Breast epithelium (tissue), 4 donors: ENCODE results near the gene HSDL1. TPM values are rescaled to one million over a fixed set of nuclear protein-coding genes. Genes with fewer than 3 reads are reported as not detected.

Experiments
- DNase-seq, 2 donors: peaks; one replicate each; pipeline ENCODE4 v3.0.0-alpha.2; 2019; ENCODE audit warnings: low spot score in 2 of 2
- H3K27ac ChIP-seq, 2 donors: fragments of 200-600 bp; sonication (generic) in 1 of 2; one replicate each; pipeline ENCODE4 v1.5.1; 2016 to 2019; ENCODE audit warnings: mild to moderate bottlenecking in 1 of 2
- H3K27me3 ChIP-seq, 2 donors: fragments of 200-600 bp; sonication (generic) in 1 of 2; one replicate each; pipeline versions ENCODE4 v1.5.1 to v1.6.0; 2017 to 2019; ENCODE audit warnings: control low read depth in 1 of 2, mild to moderate bottlenecking in 1 of 2
- H3K36me3 ChIP-seq: fragments of 200-600 bp; one replicate; pipeline ENCODE4 v1.5.1; 2019
- H3K4me1 ChIP-seq, 2 donors: fragments of 200-600 bp; sonication (generic); one replicate each; pipeline ENCODE4 v1.5.1; 2016 to 2019; ENCODE audit warnings: control low read depth in 1 of 2
- H3K4me3 ChIP-seq, 3 donors: fragments of 200-600 bp; sonication (generic); 1 replicate in 2 of 3; 2 replicates in 1 of 3; pipeline ENCODE4 v1.5.1; 2016 to 2019; ENCODE audit warnings: mild to moderate bottlenecking in 3 of 3, moderate library complexity in 2 of 3
- H3K9me3 ChIP-seq, 2 donors: fragments of 200-600 bp; sonication (generic) in 1 of 2; one replicate each; pipeline ENCODE4 v1.5.1; 2016 to 2019; ENCODE audit warnings: control low read depth in 1 of 2
- POLR2A ChIP-seq: fragments of 450-650 bp; IDR thresholded peaks from one replicate; pipeline ENCODE4 v1.6.1; 2016; ENCODE audit warnings: antibody characterized with exemption, mild to moderate bottlenecking, moderate library complexity
- POLR2AphosphoS5 ChIP-seq, 3 donors: sonication (generic); formaldehyde crosslinking; IDR thresholded peaks; one replicate each; pipeline ENCODE4 v1.6.1; 2017; ENCODE audit warnings: antibody characterized with exemption in 3 of 3
- intact Hi-C: fragments of 100-400 bp; cut with DNase I; formaldehyde crosslinking; loops from one replicate; pipeline ENCODE4 v1.15.1; 2023; ENCODE audit warnings: low total_unique reads
- total RNA-seq, 3 donors: library from RNA; depleted of rRNA; stranded (reverse); fragments of >200 nt; gene quantifications; one replicate each; pipeline ENCODE4 v1.1.0, GENCODE V29; 2016
- TF ChIP-seq, protein P1 (sequence below), 3 donors: fragments of 450-650 bp; IDR thresholded peaks; one replicate each; pipeline ENCODE4 v1.5.1; 2016 to 2017; ENCODE audit warnings: antibody characterized with exemption in 3 of 3, mild to moderate bottlenecking in 3 of 3, moderate library complexity in 3 of 3

The HSDL1 gene
- total RNA-seq, 3 donors from 2014 or later, result 17.0 to 25.8 (median 21.0) TPM

GRCh38 chr16:84087001-84087400 lies 58.0 kb downstream of the HSDL1 start:
- TF ChIP-seq POLR2A (no peak), POLR2AphosphoS5 (IDR thresholded peaks at IDR 0.05) (no peak)
- TF ChIP-seq, protein P1, sequence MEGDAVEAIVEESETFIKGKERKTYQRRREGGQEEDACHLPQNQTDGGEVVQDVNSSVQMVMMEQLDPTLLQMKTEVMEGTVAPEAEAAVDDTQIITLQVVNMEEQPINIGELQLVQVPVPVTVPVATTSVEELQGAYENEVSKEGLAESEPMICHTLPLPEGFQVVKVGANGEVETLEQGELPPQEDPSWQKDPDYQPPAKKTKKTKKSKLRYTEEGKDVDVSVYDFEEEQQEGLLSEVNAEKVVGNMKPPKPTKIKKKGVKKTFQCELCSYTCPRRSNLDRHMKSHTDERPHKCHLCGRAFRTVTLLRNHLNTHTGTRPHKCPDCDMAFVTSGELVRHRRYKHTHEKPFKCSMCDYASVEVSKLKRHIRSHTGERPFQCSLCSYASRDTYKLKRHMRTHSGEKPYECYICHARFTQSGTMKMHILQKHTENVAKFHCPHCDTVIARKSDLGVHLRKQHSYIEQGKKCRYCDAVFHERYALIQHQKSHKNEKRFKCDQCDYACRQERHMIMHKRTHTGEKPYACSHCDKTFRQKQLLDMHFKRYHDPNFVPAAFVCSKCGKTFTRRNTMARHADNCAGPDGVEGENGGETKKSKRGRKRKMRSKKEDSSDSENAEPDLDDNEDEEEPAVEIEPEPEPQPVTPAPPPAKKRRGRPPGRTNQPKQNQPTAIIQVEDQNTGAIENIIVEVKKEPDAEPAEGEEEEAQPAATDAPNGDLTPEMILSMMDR (IDR thresholded peaks at IDR 0.05), result no peak
- no peaks in the 10 kb centered on the region for H3K27me3 ChIP-seq
- DNase-seq, result no peak
- no peak overlapping the region for H3K27ac ChIP-seq
- H3K9me3 ChIP-seq, result no peaks in the 10 kb centered on the region
- H3K4me3 ChIP-seq, result no peak overlapping the region
- no peaks in the 10 kb centered on the region for H3K4me1 ChIP-seq
- H3K36me3 ChIP-seq, result peaks cover 1% of the 10 kb centered on the region
- intact Hi-C loops, result loop anchor here (10.0 kb wide), 1 partner anchor 98 kb away; the partner anchor contains the start of gene TAF1C

DNA sequence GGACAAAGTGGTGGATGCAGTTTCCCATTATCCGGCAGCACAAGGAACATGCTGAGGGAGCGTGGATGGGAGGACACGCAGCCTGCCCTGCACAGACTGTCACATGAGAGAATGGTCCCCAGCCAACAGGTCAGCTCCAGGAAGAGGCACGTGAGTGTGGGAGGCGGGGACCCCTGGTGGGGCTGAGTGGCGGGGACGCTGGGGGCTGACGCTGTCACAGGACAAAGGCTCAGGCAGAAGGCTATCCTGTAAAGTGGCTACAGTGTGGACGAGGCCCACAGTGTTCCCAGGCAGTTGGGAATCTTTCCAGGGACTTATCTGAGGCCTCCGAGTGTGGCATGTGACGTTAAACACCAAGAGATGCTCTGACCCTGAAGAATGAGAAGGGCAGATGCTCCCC lies 58.6 kb downstream of the HSDL1 start:
- Histone ChIP-seq H3K27ac (no peak overlapping the region), H3K36me3 (no peaks in the 10 kb centered on the region), H3K4me1 (no peaks in the 10 kb centered on the region), H3K9me3 (no peaks in the 10 kb centered on the region), H3K27me3 (no peaks in the 10 kb centered on the region), H3K4me3 (no peak overlapping the region)
- DNase-seq, result no peak
- TF ChIP-seq POLR2AphosphoS5 (IDR thresholded peaks at IDR 0.05), result no peak
- TF ChIP-seq, protein P1 (IDR thresholded peaks at IDR 0.05), result no peak
- no peak for TF ChIP-seq POLR2A
- intact Hi-C loops, result loop anchor here (10.0 kb wide), 1 partner anchor 98 kb away; the partner anchor contains the start of gene TAF1C

DNA sequence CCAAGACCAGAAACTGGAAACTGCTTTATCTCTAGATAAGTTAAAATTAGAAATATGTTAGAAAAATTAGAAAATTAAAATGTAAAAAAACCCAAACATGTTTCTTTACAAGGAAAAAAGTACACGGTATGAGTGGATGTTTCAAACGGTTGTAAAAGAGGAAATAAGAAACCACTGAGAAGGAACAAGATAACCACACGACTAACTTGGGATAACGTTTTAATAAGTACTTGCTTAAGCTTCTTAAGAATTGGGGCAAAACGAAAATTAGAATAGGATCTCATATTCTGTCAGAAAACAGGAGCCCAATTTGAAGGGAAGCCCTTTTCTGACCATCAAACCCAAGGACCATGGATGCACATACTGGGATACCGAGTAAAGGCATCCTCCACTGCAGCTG lies 59.2 kb downstream of the HSDL1 start:
- Histone ChIP-seq H3K36me3 (no peaks in the 10 kb centered on the region), H3K4me1 (no peaks in the 10 kb centered on the region), H3K27ac (no peak overlapping the region), H3K4me3 (no peak overlapping the region), H3K27me3 (no peaks in the 10 kb centered on the region), H3K9me3 (no peaks in the 10 kb centered on the region)
- intact Hi-C loops, result loop anchor here (10.0 kb wide), 1 partner anchor 99 kb away; the partner anchor contains the start of gene TAF1C
- TF ChIP-seq POLR2A (no peak), POLR2AphosphoS5 (IDR thresholded peaks at IDR 0.05) (no peak)
- TF ChIP-seq, protein P1 (IDR thresholded peaks at IDR 0.05), result no peak
- no peak for DNase-seq

- Histone ChIP-seq H3K27me3 (no peaks in the 10 kb centered on the region), H3K9me3 (no peaks in the 10 kb centered on the region), H3K27ac (no peak overlapping the region), H3K36me3 (no peaks in the 10 kb centered on the region), H3K4me3 (no peak overlapping the region), H3K4me1 (no peaks in the 10 kb centered on the region)
- intact Hi-C loops, result loop anchor here (10.0 kb wide), 1 partner anchor 100 kb away; the partner anchor contains the start of gene TAF1C
- TF ChIP-seq POLR2A (no peak), POLR2AphosphoS5 (IDR thresholded peaks at IDR 0.05) (no peak)
- TF ChIP-seq, protein P1 (IDR thresholded peaks at IDR 0.05), result no peak
- DNase-seq, result no peak
Measured at GRCh38 chr16:84085271-84085667, 59.7 kb downstream of the HSDL1 start.

- DNase-seq, result peak; percentile 43 to 71
Measured at GRCh38 chr16:84084570-84085270, 60.3 kb downstream of the HSDL1 start.

More at GRCh38 chr16:84084570-84085270, 60.3 kb downstream of the HSDL1 start:
- H3K36me3 ChIP-seq, result no peaks in the 10 kb centered on the region
- TF ChIP-seq, protein P1 (IDR thresholded peaks at IDR 0.05), result peak; percentile 25 to 65 (median 61)
- TF ChIP-seq POLR2A (no peak), POLR2AphosphoS5 (IDR thresholded peaks at IDR 0.05) (no peak)
- no peak overlapping the region for H3K27ac ChIP-seq
- no peak overlapping the region for H3K4me3 ChIP-seq
- H3K27me3 ChIP-seq, result no peaks in the 10 kb centered on the region
- no peaks in the 10 kb centered on the region for H3K4me1 ChIP-seq
- intact Hi-C loops, result loop anchor here (10.0 kb wide), 1 partner anchor 100 kb away; the partner anchor contains the start of gene TAF1C
- H3K9me3 ChIP-seq, result no peaks in the 10 kb centered on the region
